ENCODE measurements around the gene ARHGAP22. TPM values are rescaled to one million over a fixed set of nuclear protein-coding genes. Genes with fewer than 3 reads are reported as not detected.
A peak's percentile ranks its signal among the peaks of the same experiment; 100 is the strongest.

The ARHGAP22 gene
- total RNA-seq, 2 experiments from 2014 or later, result not detected

GRCh38 chr10:48464871-48465736 is 139.8 kb downstream of the ARHGAP22 start:
- H3K36me3 Mint-ChIP-seq, result no peaks in the 10 kb centered on the region
- DNase-seq, result no peak
- H3K27ac Mint-ChIP-seq, result no peak overlapping the region
- no peak for ATAC-seq
- no peaks in the 10 kb centered on the region for H3K27me3 Mint-ChIP-seq
- peaks cover 9% of the 10 kb centered on the region for H3K4me1 Mint-ChIP-seq
- no peak overlapping the region for H3K4me3 Mint-ChIP-seq
- CTCF ChIA-PET, result no interaction called here
- H3K9me3 Mint-ChIP-seq (ENCODE audit: low read depth), result no peaks in the 10 kb centered on the region

- ATAC-seq (no peak), DNase-seq (no peak)
- H3K27me3 Mint-ChIP-seq, result no peaks in the 10 kb centered on the region
- no peak overlapping the region for H3K27ac Mint-ChIP-seq
- peaks cover 8% of the 10 kb centered on the region for H3K4me1 Mint-ChIP-seq
- no peak overlapping the region for H3K4me3 Mint-ChIP-seq
- no peaks in the 10 kb centered on the region for H3K36me3 Mint-ChIP-seq
- H3K9me3 Mint-ChIP-seq (ENCODE audit: low read depth), result no peaks in the 10 kb centered on the region
- CTCF ChIA-PET, result no interaction called here
Measured at GRCh38 chr10:48464121-48464870, 140.6 kb downstream of the ARHGAP22 start.

GRCh38 chr10:48463318-48464003 is 141.4 kb downstream of the ARHGAP22 start:
- DNase-seq (no peak), ATAC-seq (no peak)
- no peak overlapping the region for H3K4me3 Mint-ChIP-seq
- no peak overlapping the region for H3K27ac Mint-ChIP-seq
- CTCF ChIA-PET, result interaction anchor here (0.5 kb wide), 1 partner anchor 9 kb away, joined by 3 read pairs; no protein-coding TSS in a partner anchor
- no peaks in the 10 kb centered on the region for H3K27me3 Mint-ChIP-seq
- H3K4me1 Mint-ChIP-seq, result peaks cover 8% of the 10 kb centered on the region
- no peaks in the 10 kb centered on the region for H3K9me3 Mint-ChIP-seq (ENCODE audit: low read depth)
- H3K36me3 Mint-ChIP-seq, result no peaks in the 10 kb centered on the region

- Mint-ChIP-seq H3K9me3 (ENCODE audit: low read depth) (no peaks in the 10 kb centered on the region), H3K27me3 (no peaks in the 10 kb centered on the region), H3K36me3 (no peaks in the 10 kb centered on the region), H3K4me1 (peaks cover under 1% of the 10 kb centered on the region), H3K27ac (no peak overlapping the region), H3K4me3 (no peak overlapping the region)
- CTCF ChIA-PET, result no interaction called here
- ATAC-seq (no peak), DNase-seq (peak; percentile 33)
Measured at GRCh38 chr10:48462482-48463020, 142.3 kb downstream of the ARHGAP22 start.

GRCh38 chr10:48461623-48462481 is 143.0 kb downstream of the ARHGAP22 start:
- ATAC-seq (no peak), DNase-seq (peak; percentile 35)
- Mint-ChIP-seq H3K9me3 (ENCODE audit: low read depth) (no peaks in the 10 kb centered on the region), H3K4me1 (no peaks in the 10 kb centered on the region), H3K27me3 (no peaks in the 10 kb centered on the region), H3K27ac (no peak overlapping the region), H3K4me3 (no peak overlapping the region), H3K36me3 (no peaks in the 10 kb centered on the region)
- CTCF ChIA-PET, result no interaction called here

- ATAC-seq, result no peak
- Mint-ChIP-seq H3K27ac (no peak overlapping the region), H3K36me3 (no peaks in the 10 kb centered on the region), H3K9me3 (ENCODE audit: low read depth) (no peaks in the 10 kb centered on the region), H3K4me3 (no peak overlapping the region), H3K4me1 (no peaks in the 10 kb centered on the region), H3K27me3 (no peaks in the 10 kb centered on the region)
- CTCF ChIA-PET, result no interaction called here
- no peak for DNase-seq
Measured at GRCh38 chr10:48460182-48460581, 144.7 kb downstream of the ARHGAP22 start.

GRCh38 chr10:48459270-48460150 is 145.4 kb downstream of the ARHGAP22 start:
- Mint-ChIP-seq H3K4me1 (no peaks in the 10 kb centered on the region), H3K4me3 (no peak overlapping the region), H3K27ac (no peak overlapping the region), H3K36me3 (no peaks in the 10 kb centered on the region), H3K9me3 (ENCODE audit: low read depth) (no peaks in the 10 kb centered on the region), H3K27me3 (no peaks in the 10 kb centered on the region)
- DNase-seq (peak; percentile 36), ATAC-seq (no peak)
- CTCF ChIA-PET, result no interaction called here

GRCh38 chr10:48458662-48459048 is 146.2 kb downstream of the ARHGAP22 start:
- H3K4me3 Mint-ChIP-seq, result no peak overlapping the region
- DNase-seq (no peak), ATAC-seq (no peak)
- no peaks in the 10 kb centered on the region for H3K36me3 Mint-ChIP-seq
- no peak overlapping the region for H3K27ac Mint-ChIP-seq
- no peaks in the 10 kb centered on the region for H3K9me3 Mint-ChIP-seq (ENCODE audit: low read depth)
- no peaks in the 10 kb centered on the region for H3K4me1 Mint-ChIP-seq
- no peaks in the 10 kb centered on the region for H3K27me3 Mint-ChIP-seq
- CTCF ChIA-PET, result no interaction called here

- ATAC-seq (no peak), DNase-seq (no peak)
- no peak overlapping the region for H3K27ac Mint-ChIP-seq
- H3K4me1 Mint-ChIP-seq, result no peaks in the 10 kb centered on the region
- CTCF ChIA-PET, result no interaction called here
- no peaks in the 10 kb centered on the region for H3K9me3 Mint-ChIP-seq (ENCODE audit: low read depth)
- H3K4me3 Mint-ChIP-seq, result no peak overlapping the region
- no peaks in the 10 kb centered on the region for H3K27me3 Mint-ChIP-seq
- no peaks in the 10 kb centered on the region for H3K36me3 Mint-ChIP-seq
Measured at GRCh38 chr10:48457949-48458661, 146.8 kb downstream of the ARHGAP22 start.

GRCh38 chr10:48456808-48457761 is 147.8 kb downstream of the ARHGAP22 start:
- Mint-ChIP-seq H3K27me3 (no peaks in the 10 kb centered on the region), H3K27ac (no peak overlapping the region), H3K4me3 (no peak overlapping the region), H3K9me3 (ENCODE audit: low read depth) (no peaks in the 10 kb centered on the region), H3K36me3 (no peaks in the 10 kb centered on the region), H3K4me1 (no peaks in the 10 kb centered on the region)
- DNase-seq (peak; percentile 16), ATAC-seq (no peak)
- CTCF ChIA-PET, result no interaction called here

- H3K9me3 Mint-ChIP-seq (ENCODE audit: low read depth), result no peaks in the 10 kb centered on the region
- no peaks in the 10 kb centered on the region for H3K36me3 Mint-ChIP-seq
- no peak overlapping the region for H3K4me3 Mint-ChIP-seq
- DNase-seq, result no peak
- H3K27ac Mint-ChIP-seq, result no peak overlapping the region
- no peaks in the 10 kb centered on the region for H3K4me1 Mint-ChIP-seq
- ATAC-seq, result no peak
- CTCF ChIA-PET, result no interaction called here
- H3K27me3 Mint-ChIP-seq, result no peaks in the 10 kb centered on the region
Measured at GRCh38 chr10:48456361-48456804, 148.5 kb downstream of the ARHGAP22 start.
